ENCODE measurements around the gene GRIP2.
A peak's percentile ranks its signal among the peaks of the same experiment; 100 is the strongest.

Gene GRIP2

GRCh38 chr3:14452740-14453710 lies 87.1 kb downstream of the GRIP2 start:
- peak; percentile 98 for DNase-seq (ENCODE audit: low read depth)
- H3K4me3 ChIP-seq (ENCODE audit: control insufficient read depth, low read depth, low read length) = peak overlapping the region; percentile 9
- no peak for TF ChIP-seq CTCF (conservative IDR thresholded peaks at IDR 0.05; ENCODE audit: control insufficient read depth, insufficient read depth, low read depth, low read length)

DNA sequence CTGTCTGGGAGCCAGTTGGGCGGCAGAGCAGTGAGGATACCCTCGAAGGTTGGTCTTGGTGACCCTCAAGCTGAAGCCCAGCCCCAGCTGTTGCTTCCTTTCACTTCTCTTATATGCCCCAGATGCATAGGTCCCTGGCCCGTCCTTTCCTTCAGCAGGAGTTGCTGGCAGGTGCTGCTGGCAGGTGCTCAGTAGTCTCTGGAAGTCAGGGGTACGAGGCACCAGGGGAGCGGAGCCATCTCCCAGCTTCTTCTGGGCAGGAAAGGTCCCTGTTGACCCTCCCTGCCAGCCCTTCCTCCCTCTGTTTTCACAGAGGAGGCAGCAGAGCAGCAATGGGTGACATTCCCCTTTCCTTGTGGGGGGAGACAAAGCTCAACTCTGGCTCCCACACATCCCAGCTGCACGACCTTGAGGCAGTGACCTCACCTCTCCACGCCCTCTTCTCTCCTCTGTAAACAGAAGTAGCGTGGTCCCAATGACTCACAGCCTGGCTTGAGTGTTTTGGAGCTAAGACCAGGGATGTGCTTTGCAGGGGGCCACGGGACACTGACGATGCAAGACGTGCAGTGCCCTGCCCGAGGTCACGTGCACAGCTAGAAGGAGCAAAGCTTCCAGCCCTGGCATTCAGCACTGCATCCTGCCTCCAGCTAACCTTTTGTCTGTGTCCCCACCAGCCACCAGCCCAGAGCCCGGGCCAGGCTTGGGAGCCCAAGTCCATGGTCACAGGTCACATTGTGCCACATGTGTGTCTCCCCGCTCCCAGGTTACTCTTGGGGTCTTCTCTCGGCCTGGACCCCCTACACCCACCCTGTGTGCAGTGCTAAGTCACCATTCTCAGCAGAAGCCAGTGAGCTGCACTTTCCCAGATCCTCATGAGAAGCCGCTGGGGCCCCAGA lies 88.0 kb downstream of the GRIP2 start:
- H3K4me3 ChIP-seq (ENCODE audit: control insufficient read depth, low read depth, low read length) = peak overlapping the region; percentile 9
- no peak for TF ChIP-seq CTCF (conservative IDR thresholded peaks at IDR 0.05; ENCODE audit: control insufficient read depth, insufficient read depth, low read depth, low read length)
- DNase-seq (ENCODE audit: low read depth) = peak; percentile 99

- TF ChIP-seq CTCF (conservative IDR thresholded peaks at IDR 0.05; ENCODE audit: control insufficient read depth, insufficient read depth, low read depth, low read length) = no peak
- no peak overlapping the region for H3K4me3 ChIP-seq (ENCODE audit: control insufficient read depth, low read depth, low read length)
- DNase-seq (ENCODE audit: low read depth) = no peak
These were observed 89.1 kb downstream of the GRIP2 start for GRCh38 chr3:14450922-14451606.

DNA sequence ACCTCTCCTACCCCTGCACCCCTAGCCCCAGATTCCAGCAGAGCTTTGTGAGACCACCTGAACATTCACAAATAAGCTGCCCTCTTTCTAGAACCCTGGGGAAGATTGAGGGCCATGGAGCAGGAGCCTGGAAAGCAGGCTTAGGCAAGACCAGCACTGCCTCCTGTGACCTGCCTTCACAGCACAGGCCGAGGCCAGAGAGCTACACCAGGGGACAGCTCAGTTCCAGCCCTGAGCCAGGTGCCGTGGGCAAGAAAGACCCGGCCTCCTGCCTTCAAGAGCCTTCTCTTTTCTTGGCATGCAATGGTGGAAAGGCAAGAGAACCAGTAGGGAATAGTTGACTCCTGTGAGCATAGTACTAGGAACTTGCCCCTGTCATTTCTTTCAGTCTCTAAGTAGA lies 89.6 kb downstream of the GRIP2 start:
- no peak overlapping the region for H3K4me3 ChIP-seq (ENCODE audit: control insufficient read depth, low read depth, low read length)
- no peak for DNase-seq (ENCODE audit: low read depth)
- no peak for TF ChIP-seq CTCF (conservative IDR thresholded peaks at IDR 0.05; ENCODE audit: control insufficient read depth, insufficient read depth, low read depth, low read length)

DNA sequence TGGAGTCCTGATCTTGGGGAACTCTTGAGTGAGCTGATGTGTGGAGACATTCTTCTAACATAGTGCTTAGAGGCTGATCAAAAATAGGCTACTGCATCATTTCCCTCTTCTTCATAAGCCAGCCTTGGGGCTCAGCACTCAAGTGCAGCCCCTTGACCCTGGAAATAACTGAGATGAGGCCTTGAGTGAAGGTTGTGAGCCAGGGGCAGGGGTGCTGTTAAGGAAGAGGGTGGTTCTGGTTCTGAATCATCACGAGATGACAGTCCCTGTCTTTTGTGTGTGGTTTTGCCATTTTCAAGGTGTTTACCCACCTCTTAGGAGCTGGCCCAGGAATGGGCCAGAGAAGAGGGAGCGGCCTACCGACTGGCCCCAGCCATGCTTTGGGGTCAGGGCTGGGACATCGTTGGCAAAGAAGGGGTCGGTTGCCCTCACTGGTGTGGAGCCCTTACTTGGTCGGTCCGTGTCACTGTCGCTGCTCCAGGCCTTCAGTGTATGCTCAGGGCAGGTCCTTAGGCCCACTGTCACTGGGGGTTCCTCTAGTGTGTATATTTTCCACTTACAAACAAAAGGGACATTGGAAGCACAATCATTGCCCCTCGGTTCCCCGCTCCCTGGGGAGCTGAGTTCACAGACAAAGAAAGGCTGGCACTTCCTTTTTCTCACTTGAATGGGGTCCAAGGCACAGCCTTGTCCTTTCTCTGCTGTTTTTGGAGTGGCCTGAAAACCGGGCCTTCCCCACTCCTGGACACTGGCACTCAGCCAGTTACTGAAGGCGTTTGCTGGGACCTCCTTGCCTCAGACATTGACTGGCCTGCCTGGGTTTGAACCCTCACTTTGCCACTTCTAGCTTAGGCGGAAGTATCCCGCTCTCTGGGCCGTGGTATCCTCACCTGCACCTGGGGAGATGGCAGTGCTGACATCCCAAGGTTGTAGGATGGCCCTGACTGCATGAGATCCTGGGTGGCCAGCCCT lies 91.1 kb downstream of the GRIP2 start:
- DNase-seq (ENCODE audit: low read depth) = no peak
- H3K4me3 ChIP-seq (ENCODE audit: control insufficient read depth, low read depth, low read length) = no peak overlapping the region
- no peak for TF ChIP-seq CTCF (conservative IDR thresholded peaks at IDR 0.05; ENCODE audit: control insufficient read depth, insufficient read depth, low read depth, low read length)
